ENCODE measurements around the gene ZCCHC14.
A peak's percentile ranks its signal among the peaks of the same experiment; 100 is the strongest.
"Not testable (repeated sequence)": the region's sequence is repeated elsewhere in the genome, so short reads cannot be mapped to it uniquely, and the experiment has no call there.

The ZCCHC14 gene

DNA sequence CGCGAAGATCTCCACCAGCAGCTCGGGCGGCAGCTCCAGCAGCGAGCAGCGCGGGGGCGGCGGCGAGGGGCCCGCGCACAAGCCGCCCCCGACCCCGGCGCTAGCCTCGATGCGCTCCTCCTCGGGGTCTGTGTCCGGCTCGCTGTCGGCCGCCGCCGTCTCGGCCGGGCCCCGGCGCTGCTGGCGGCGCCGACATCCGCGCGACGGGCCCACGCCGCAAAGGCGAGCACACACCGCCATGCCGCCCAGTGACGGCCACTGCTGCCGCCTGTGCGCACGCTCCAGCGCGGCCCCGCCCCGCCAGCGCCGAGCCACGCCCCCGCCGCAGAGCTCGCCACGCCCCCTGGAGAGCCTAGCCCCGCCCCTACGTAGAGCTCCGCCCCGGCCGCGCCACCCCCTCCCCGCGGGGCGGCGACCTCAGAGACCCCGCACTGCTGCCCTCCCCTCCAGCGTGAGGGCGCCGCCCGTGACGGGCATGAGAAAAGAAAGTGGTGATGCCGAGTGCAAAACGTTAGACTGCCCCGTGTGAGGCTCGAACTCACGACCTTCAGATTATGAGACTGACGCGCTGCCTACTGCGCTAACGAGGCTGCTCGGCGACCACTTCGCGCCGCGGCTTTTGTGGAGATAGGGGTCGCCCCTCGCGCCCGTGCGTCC, 109.2 kb downstream of the ZCCHC14 start, which contains the start of gene FBXO31:
Gene FBXO31, minus strand, starts transcription at position 272 of the 657 bp plus-strand sequence. Its CDS starts 32 bp downstream, at position 240.
- DNase-seq (ENCODE audit: low read depth in 2 of 2) = peak; percentile 86 to 88

DNA sequence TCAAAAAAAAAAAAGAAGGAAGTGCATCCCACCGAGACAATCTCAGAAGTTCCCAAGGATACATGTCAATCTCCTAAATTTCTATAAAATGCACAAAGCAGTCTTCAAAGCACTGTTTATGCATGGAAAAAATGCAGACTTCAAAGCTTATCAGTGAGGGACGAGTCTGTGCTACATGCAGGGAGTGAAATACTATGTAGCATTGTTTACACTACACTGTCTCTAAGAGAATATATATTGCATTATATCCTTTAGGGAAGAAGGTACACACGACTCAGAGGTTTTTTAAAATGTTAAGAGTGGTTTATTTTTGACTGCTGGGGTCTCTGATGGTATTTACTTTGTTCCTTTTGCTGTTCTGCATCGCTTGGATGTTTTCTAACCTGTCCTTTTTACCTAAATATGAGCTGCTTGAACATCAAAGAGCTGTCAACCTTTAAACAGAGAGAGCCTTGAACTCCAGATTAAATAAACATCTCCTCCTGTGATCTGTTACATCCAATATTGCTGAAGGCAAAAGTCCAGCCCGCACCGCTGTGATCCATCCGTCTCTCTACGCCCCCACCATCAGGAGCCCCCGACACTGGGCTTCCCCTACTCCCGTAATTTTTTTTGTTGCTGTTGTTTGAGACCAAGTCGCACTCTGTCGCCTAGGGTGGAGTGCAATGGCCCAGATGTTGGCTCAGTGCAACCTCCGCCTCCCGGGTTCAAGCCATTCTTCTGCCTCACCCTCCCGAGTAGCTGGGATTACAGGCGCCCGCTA, 110.6 kb downstream of the ZCCHC14 start:
- DNase-seq (ENCODE audit: low read depth in 2 of 2) = no peak

DNA sequence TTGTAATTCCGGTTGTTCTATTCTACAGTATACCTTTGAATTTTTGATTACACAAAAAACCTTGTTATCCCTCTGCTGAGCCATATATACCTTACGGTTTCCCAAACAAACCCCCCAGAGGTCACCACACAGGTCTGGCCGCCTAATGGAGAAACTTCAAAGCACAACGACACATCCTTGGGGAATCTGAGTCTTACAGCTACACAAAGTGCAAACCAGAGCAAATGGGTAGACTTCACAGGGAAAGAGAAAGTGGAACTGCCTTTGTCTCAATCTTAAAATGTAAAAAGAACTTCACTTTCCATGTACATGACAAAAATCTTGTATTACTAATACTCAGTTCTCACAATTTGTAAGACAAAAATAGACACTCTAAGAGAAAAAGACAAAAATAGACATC, 111.9 kb downstream of the ZCCHC14 start:
- DNase-seq (ENCODE audit: low read depth in 2 of 2) = no peak

DNA sequence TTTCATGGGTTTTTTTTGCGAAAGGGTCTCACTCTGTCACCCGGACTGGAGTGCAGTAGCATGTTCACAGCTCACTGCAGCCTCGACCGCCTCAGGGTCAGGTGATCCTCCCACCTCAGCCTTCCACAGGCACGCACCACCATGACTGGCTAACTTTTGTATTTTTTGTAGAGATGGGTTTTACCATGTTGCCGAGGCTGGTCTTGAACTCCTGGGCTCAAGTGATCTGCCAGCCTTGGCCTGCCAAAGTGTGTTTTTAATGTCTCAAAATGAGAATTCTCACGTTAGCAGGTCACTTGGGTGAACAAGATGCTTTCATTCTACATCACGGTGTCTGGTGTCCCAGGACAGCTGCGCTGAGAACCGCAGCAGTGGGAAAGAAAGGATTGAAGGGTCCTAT, 112.4 kb downstream of the ZCCHC14 start:
- no peak for DNase-seq (ENCODE audit: low read depth in 2 of 2)

DNA sequence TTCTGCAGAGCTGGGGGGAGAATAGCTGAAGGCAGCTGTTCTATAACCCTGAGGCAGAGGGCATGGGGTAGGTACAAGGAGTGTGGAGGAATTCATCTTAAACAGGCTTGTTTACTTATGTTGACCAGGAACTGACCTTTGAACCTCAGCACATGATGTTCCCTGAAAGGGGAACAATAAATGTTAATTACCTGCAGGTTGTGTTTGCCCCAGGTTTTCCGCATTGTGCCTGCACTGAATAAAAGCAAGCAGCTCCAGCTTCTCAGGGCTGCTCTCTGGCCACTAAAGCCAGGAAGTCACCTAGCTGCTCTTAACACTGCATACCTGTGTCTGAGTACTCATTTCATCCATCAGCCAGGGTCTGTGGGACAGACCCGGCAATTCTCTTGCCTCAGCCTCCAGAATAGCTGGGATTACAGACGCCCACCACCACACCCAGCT, 113.5 kb downstream of the ZCCHC14 start:
- not testable (repeated sequence) for DNase-seq (ENCODE audit: low read depth in 2 of 2)

DNA sequence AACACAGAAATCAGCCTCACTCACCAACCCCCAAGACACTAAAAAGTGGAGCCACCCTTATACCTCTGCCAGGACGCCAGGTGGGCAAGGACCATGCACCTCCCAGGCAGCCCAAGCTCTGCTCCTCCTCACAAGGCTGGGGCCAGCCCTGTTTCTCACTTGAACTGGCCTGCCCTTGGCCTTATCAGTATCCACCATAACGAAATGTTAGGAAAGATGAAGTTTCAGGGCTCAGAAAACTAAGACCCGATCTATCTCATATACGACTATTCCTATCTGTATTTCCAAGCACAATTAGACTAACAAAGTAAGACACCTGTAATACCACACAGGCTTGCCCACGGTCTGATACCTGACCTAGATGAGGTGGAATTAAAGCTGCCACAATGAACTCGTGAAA, 116.2 kb downstream of the ZCCHC14 start:
- no peak for DNase-seq (ENCODE audit: low read depth in 2 of 2)

DNA sequence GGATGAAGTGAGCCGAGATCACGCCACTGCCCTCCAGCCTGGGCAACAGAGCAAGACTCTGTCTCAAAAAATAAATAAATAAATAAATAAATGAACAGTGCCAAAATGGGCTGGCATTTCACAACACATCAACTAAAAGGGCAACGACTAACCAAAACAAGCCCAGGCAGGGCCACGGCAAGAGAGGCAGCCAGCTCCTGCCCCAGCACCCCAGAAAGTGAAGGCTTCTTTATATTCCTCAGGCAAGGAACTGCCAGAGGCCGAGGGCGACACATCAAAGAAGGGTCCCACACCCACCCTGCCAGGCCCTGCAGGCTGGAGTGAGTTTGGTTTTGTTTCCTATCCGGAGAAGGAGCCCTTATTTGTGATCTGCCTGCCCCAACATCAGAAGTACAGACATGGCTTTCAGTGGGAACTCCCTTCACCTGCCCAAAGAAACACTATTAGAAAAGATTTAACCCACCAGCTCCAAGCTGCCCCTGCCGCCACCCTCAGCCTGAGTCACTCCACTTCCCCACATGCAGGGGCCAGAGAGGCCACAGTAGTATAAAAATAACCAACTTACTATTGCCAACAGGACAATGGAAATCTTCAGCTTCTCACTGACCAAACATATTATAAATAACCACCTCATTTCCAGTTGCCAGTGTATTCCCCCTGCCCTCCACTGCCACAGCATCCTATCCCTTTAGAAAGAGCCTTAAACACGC, 117.2 kb downstream of the ZCCHC14 start:
- no peak for DNase-seq (ENCODE audit: low read depth in 2 of 2)

DNA sequence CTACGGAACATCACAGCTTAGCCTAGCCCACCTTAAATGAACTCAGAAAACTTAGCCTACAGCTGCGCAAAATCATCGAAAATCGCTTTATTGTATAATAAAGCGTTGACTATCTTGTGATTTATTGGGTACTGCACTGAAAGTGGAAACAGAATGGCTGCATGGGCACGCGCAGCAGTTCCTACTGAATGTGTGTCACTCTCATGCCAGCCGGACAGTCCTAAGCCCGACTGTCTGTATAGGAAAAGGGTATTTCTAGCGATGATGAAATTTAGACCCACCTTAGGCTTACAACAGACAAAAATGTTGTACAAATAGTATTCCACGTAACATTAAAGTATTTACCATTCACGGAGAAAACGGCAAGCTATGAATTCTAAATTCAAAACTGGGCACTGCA, 118.5 kb downstream of the ZCCHC14 start:
- no peak for DNase-seq (ENCODE audit: low read depth in 2 of 2)

DNA sequence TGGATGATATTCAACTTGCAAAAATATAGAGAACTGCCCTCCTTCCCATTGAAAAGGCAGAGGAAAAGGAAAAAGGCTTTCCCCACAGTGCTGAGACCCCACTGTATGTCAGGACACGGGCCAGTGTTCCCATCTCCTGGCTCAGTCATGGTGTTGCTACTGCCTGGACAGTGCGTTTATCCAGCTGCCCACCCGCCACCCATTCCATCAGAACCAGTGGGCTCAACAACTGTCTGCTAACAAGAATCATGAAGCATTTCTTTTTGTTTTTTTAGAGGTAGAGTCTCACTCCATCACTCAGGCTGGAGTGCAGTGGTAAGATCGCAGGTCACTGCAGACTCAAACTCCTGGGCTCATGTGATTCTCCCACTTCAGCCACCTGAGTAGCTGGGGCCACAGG, 120.5 kb downstream of the ZCCHC14 start:
- no peak for DNase-seq (ENCODE audit: low read depth in 2 of 2)

DNA sequence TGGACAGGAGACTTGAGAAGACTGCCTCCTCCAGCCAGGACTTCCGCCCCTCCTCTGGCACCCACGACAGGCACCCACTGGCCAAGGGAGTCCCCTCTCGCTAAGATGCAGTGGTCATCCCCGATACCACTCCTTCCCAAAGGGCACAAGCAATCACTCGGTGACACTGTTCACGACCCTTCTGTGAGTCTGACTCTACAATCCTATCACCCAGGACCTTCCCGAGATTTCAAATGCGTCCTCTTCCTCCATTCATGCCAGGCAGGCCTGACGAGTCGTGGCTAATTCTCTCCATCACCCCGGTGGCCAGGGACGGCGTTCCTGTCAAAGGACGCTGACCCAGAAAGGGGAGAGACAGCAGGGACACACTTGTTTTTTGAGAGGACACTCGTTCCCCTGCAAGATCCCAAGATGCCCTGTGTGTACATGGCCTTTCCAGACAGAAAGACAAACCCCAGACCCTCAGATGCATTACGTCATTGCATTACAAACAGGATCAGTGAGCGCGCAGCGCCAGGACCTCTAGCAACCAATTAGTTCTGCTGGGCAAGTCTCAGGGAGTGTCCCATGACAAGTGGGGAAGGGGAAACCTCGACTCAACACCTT, 121.5 kb downstream of the ZCCHC14 start:
- no peak for DNase-seq (ENCODE audit: low read depth in 2 of 2)

DNA sequence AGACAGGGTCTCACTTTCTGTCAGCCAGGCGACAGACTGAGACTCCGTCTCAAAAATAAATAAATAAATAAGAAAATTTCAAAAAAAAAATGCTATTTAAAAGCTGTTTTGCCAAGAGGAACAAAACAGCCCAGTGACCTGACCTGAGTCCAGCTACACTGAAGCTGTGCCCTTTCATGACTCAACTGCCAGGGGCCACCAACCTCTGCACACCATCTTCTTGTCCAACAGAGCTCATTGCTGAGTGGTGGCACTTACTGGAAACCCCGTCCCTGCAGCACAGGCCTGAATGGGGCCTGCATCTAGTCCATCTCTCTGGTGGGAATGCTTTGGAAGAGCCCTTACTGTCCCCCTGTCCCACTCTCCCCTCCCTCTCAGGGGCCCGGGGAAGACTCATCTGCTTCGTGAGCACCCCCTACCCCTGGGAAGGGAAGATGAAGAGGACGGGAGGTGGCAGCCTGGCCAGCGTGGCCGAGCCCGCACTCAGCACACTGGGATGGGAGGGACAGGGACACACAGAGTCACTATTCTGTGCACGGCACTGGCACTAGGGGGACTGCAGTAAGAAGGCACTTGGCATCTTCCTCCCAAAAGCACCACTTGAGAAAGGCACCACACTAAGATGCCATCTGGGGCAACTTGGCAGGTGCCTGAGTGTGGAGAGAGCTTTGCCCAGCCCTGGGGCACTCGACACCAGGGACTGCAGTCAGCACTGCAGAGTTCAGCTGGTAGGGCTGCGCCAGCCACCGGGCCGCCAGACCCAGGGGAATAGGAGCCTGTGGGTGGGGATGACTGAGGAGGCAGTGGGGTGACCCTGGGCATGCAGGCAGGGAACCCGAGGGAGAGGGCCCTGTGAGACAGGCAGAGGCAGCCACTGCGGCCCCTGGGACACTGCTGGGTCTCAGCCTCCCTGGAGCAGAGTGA, 122.8 kb downstream of the ZCCHC14 start:
- no peak for DNase-seq (ENCODE audit: low read depth in 2 of 2)

DNA sequence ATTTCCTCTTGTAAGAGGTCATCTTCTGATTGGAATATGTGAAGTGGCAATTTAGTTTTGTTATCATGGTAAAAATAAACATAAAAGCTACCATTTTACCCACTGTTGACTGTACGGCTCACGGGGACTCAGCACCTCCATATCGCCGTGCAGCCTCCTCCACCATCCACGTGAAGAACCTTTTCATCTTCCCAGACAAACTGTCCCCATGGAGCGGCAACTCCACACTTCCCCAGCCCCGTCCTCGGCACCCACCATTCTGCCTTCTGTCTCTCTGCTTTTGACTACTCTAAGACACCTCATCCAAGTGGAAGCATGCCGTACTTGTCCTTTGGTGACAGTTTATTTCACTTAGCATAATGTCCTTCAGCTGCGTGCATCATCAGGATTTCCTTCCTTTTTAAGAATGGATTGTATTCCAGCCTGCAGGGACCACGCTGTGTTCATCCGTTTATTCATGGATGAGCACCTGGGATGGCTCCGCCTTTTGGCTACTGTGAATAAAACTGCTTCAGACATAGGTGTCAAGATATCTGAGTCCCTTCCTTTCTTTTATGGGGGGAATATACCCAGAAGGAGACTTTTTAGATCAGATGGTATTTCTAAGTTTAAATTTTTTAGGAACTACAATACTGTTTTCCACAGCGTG, 123.6 kb downstream of the ZCCHC14 start:
- no peak for DNase-seq (ENCODE audit: low read depth in 2 of 2)

DNA sequence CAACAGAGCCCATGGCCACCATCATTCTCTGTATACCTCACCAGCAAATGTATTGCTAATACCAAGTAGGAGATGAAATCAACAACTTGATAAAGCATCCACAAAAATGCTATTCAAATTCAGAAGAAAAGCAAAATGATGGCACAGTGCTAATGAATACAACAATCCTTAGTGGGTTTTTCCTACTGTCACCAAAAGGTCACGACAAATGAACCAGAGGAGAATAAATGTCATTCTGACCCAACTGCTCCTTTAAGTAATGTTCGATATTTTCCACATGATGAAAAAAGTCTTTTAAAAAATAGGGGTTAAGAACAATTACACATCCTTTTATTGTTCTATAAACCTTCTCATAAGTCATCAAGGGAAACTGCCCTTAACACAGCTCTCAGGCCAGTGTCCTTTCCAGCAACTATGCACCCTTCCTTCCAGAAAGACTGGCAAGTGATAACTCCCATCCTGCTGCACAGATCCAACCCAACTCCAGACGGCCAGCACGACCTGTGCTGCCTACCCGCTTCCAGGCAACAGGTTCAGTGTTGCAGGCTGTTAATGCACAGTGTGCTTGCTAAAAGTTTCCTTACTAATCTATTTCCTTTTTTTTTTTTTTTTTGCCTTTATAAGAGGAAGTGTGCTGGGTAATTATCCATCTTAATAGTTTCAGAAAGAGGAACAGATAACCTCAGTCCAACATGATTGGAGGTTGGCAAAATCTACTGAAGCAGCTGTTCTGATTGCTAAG, 124.6 kb downstream of the ZCCHC14 start:
- DNase-seq (ENCODE audit: low read depth in 2 of 2) = no peak

DNA sequence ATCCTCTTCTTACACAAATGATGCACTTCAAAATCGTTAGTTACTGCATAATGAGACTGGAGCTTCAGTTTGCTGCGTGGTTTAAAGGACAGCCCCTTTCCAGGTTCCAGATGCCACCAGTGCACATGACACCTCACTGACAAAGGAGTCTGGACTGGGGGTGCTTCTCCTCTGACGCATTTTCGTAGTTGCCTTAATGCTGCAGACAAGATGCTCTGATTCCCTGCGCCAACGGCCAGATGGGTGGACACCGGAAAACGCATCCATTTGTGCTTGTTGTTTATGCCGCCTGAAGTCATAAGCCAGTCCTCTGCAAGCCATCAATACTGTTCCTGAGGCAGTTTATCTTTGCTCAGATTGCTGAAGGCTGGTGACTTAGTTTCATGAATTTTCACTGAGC, 125.3 kb downstream of the ZCCHC14 start:
- DNase-seq (ENCODE audit: low read depth in 2 of 2) = no peak

DNA sequence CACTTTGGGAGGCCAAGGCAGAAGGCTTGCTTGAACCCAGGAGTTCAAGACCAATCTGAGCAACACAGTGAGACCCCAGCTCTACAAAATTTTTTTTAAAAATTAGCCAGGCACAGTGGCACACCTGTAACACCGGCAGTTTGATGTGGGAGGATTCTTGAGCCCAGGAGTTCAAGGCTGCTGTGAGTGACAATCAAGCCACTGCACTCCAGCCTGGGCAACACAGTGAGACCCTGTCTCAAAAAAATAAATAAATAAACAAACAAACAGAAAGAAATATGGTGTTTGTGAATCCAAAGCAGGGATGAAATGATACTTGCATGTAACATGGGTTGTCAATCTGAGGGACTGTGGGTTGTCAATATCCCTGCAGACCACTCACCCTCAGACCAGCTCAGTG, 125.9 kb downstream of the ZCCHC14 start:
- no peak for DNase-seq (ENCODE audit: low read depth in 2 of 2)

DNA sequence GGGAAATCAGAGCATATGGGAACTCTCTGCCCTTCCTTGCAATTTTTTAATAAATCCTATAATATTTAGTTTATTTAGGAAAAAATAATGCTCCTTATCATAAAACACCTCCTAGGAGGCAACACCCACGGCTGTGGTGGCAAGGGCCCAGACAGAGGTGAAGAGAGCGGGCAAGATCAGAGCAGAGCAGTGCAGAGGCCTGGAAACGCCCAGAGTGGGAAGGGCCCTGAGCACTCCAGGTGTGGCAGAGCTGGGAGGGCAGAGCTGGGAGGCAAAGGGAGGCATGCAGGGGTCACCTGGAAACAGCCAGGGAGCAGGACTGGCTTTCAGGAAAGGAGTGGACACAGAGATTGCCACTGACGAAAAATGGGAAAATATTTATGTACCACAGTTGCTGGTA, 126.5 kb downstream of the ZCCHC14 start:
- DNase-seq (ENCODE audit: low read depth in 2 of 2) = no peak

DNA sequence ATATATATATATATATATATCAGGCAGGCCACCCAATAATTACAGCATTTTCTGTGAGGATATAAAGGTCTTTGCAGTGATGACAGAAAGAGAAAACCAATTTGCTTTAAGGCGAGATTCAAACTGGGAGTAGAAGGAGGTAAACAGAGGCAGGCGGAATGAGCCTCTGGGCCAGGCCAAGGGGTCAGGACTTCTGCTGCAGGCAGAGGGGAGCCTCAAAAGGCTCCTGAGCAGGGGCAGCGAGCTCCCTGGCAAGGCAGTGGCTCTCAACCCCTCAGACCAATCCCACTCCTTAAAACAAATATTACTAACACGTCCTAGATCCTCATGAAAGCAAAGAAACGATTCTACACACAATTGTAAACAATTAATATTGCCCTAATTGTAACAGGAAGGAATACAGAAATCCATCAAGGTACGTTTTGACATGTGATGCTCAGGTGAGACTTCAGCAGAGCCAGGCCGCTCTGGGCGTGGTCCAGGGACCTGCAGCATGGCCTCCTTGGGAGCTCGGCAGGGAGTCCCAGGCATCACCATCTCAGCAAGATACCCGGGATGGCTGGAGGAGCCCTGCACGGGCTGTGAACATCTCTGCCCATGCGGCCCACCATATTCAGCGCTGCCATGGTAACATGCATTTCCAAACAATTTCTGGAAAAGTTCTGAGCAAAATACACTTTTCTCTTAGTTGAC, 127.7 kb downstream of the ZCCHC14 start:
- DNase-seq (ENCODE audit: low read depth in 2 of 2) = no peak

DNA sequence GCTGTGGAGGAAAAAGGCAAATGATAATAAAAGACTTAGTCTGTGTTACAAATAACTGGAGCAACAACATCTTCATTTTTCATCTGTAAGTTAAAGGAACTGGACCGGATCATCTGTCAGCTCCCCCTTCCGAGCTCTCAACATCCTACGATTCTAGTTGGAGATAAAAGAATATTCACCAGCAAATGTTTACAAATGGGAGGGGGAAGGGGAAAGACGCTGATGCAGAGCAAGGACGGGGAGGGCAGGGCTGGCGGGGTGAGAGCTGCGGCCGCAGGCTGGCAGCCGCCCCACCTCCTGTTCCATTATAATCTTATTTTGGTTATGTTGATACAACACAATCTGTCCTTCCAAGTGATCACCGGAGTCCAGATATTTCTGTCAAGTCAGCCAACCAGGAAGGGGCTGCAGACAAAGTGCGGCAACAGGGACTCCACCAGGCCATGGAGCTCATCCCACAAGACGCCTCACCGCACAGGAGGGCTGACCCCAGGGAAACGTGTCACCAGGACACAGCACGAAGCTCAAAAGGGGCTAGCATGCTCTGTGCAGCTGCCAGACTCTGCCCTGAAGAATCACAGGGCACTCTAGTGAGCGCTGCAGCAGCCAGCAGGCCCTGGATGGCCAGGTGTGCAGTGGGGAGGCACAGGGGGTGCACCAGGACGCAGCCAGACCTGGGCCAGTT, 128.9 kb downstream of the ZCCHC14 start:
- DNase-seq (ENCODE audit: low read depth in 2 of 2) = no peak

All from stimulated activated CD4-positive, alpha-beta T cell treated with anti-CD3 and anti-CD28 coated beads, Interleukin-15, amount 100 ng/mL, for 48 hours (primary cell).